KMS-11 (cell line): Measurements from ENCODE around the gene ACVR1B.

Experiments used
- H2AFZ ChIP-seq: fragments of 200-600 bp; sonication (generic); 2 replicates; pipeline ENCODE4 v1.6.1; 2016; ENCODE audit warnings: antibody characterized with exemption, mixed run types, low read depth
- H3K27ac ChIP-seq: fragments of 200-600 bp; sonication (generic); 2 replicates; pipeline ENCODE4 v1.6.1; 2016; ENCODE audit warnings: mild to moderate bottlenecking, mixed run types
- H3K27me3 ChIP-seq: fragments of 200-600 bp; sonication (generic); 2 replicates; pipeline ENCODE4 v1.6.1; 2017; ENCODE audit warnings: mild to moderate bottlenecking, low read depth, mixed run types, moderate library complexity; ENCODE audit not compliant: insufficient read depth
- H3K36me3 ChIP-seq: fragments of 200-600 bp; sonication (generic); 2 replicates; pipeline ENCODE4 v1.6.1; 2017; ENCODE audit warnings: mild to moderate bottlenecking, mixed run types; ENCODE audit not compliant: insufficient read depth
- H3K4me1 ChIP-seq: fragments of 200-600 bp; sonication (generic); 2 replicates; pipeline ENCODE4 v1.6.1; 2016; ENCODE audit warnings: mild to moderate bottlenecking, low read depth, mixed run types; ENCODE audit not compliant: poor library complexity, severe bottlenecking
- H3K4me2 ChIP-seq: fragments of 200-600 bp; sonication (generic); 2 replicates; pipeline ENCODE4 v1.7.0; 2016; ENCODE audit warnings: mild to moderate bottlenecking, mixed run types
- H3K4me3 ChIP-seq: fragments of 200-600 bp; sonication (generic); IDR thresholded peaks from 2 replicates; pipeline ENCODE4 v1.6.1; 2017; ENCODE audit warnings: low read depth, low read length, mixed read lengths; ENCODE audit not compliant: insufficient read depth
- H3K79me2 ChIP-seq: fragments of 200-600 bp; sonication (generic); 2 replicates; pipeline ENCODE4 v1.6.1; 2016; ENCODE audit warnings: low read depth, mixed run types; ENCODE audit not compliant: insufficient read depth
- H3K9ac ChIP-seq: fragments of 200-600 bp; sonication (generic); 2 replicates; pipeline ENCODE4 v1.6.1; 2016; ENCODE audit warnings: mild to moderate bottlenecking, mixed run types
- H4K20me1 ChIP-seq: fragments of 200-600 bp; sonication (generic); 2 replicates; pipeline ENCODE4 v1.6.1; 2016; ENCODE audit warnings: mild to moderate bottlenecking, mixed run types; ENCODE audit not compliant: insufficient read depth
- TF ChIP-seq, protein P1 (sequence below): fragments of 200-600 bp; sonication (generic); conservative IDR thresholded peaks from 2 replicates; pipeline ENCODE4 v1.6.1; 2017; ENCODE audit warnings: low read depth, mild to moderate bottlenecking, antibody characterized with exemption, low read length, moderate library complexity, mixed read lengths

The ACVR1B gene

DNA sequence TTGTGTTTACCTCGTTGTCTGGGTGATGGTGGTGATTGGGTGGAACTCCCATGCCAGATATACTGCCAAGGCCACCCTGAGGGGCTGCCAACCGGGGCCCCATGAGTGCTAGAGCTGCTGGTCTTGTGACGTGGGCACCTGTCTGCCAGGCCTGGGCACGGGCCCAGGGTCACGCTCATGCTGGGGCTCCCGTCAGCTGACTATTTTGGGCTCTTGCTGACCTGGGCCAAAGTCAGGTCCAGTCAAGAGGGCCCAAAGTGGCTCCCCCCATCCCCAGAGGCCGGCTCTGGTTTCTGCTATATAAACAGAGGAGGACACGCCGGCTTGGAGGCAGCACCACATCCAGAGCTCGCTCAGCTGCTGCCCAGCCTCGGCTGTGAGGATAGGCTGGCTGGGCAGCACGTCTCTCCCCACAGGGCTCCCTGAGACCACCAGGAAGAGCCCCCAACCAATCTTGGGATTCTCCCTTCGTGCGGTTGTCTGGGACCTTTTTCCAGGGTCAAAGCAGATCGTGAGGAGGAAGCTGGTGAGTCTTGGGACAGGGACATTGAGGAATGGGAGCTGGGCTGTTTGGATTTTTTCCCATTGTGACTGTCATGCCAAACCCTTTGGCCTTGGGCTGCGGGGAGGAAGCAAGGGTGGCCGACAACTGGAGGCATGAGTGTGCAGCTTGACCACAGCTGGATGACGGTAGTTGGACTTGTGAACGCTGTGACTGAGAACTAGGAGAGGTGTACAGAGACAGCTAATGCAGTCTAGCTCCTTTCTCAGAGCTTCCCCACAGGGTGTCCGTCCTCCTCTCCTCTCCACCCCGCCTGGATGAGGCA lies 92.1 kb downstream of the ACVR1B start:
- Histone ChIP-seq H3K27me3 (no peaks in the 10 kb centered on the region), H3K4me2 (no peak overlapping the region), H3K79me2 (no peaks in the 10 kb centered on the region), H3K36me3 (no peaks in the 10 kb centered on the region), H3K4me3 (no peak overlapping the region), H3K9ac (no peak overlapping the region), H3K4me1 (peaks cover 7% of the 10 kb centered on the region), H4K20me1 (no peaks in the 10 kb centered on the region), H2AFZ (no peak overlapping the region), H3K27ac (no peak overlapping the region)
- TF ChIP-seq, protein P1, sequence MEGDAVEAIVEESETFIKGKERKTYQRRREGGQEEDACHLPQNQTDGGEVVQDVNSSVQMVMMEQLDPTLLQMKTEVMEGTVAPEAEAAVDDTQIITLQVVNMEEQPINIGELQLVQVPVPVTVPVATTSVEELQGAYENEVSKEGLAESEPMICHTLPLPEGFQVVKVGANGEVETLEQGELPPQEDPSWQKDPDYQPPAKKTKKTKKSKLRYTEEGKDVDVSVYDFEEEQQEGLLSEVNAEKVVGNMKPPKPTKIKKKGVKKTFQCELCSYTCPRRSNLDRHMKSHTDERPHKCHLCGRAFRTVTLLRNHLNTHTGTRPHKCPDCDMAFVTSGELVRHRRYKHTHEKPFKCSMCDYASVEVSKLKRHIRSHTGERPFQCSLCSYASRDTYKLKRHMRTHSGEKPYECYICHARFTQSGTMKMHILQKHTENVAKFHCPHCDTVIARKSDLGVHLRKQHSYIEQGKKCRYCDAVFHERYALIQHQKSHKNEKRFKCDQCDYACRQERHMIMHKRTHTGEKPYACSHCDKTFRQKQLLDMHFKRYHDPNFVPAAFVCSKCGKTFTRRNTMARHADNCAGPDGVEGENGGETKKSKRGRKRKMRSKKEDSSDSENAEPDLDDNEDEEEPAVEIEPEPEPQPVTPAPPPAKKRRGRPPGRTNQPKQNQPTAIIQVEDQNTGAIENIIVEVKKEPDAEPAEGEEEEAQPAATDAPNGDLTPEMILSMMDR: no peak

DNA sequence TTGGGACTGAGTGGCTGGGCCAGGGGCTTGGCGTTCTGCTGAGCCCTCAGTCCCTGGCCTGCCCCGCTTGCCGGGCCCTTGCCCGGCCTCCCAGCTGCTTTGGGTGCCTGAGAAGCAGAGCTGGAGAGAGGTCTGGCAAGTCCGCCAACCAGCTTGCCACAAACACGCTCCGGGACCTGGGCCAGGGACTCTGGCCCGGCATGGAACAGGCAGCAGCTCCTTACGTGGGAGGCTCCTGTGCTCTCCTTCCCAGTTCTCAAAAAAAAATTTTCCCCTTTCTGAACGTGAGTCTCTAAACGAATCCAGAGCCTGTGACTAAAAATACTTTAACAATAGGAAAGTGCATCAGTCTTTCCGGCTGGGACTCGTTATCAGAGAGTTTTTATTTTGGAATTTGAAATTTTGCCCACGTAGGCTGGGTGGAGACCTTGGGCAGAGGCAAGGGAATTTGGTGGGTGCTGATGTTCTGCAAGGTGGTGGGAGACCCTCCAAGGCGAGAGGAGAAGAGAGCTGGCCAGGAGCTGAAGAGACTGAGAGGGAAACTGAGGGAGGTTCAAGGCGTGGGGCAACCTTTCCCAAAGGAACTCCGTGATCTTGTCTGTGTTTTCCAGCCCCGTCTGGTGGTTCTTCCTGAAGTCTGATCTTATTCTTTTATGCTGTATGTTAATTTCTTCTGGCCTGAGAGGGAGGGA lies 92.9 kb downstream of the ACVR1B start:
- no peak overlapping the region for H3K4me3 ChIP-seq
- H3K9ac ChIP-seq: no peak overlapping the region
- TF ChIP-seq, protein P1: no peak
- H3K36me3 ChIP-seq: no peaks in the 10 kb centered on the region
- H2AFZ ChIP-seq: no peak overlapping the region
- no peaks in the 10 kb centered on the region for H3K79me2 ChIP-seq
- peaks cover 6% of the 10 kb centered on the region for H3K4me1 ChIP-seq
- H3K27me3 ChIP-seq: no peaks in the 10 kb centered on the region
- H3K4me2 ChIP-seq: no peak overlapping the region
- H3K27ac ChIP-seq: no peak overlapping the region
- H4K20me1 ChIP-seq: no peaks in the 10 kb centered on the region

DNA sequence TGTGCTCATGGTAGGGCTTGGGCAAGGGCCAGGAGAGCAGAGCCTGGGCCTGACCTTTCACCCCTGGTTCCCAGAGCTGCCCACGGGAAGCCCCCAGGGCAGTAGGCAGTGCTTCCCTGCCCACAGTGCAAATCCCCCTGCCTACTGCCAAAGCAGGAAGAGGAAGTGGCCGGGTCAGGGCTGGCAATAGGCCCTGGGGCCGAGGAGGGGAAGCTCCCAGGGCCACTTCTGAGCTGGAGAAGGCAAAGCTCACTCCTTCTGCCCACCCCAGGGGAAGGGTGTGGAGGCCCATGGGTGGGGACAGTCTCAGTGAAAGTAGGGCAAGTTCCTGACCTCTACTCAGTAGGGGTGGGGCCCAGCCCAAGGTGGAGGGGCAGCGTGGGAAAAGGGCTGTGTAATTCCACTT lies 94.3 kb downstream of the ACVR1B start:
- no peaks in the 10 kb centered on the region for H4K20me1 ChIP-seq
- TF ChIP-seq, protein P1: no peak
- H3K4me1 ChIP-seq: peaks cover 19% of the 10 kb centered on the region
- no peaks in the 10 kb centered on the region for H3K36me3 ChIP-seq
- H3K4me2 ChIP-seq: no peak overlapping the region
- H3K27me3 ChIP-seq: no peaks in the 10 kb centered on the region
- no peak overlapping the region for H3K4me3 ChIP-seq
- no peaks in the 10 kb centered on the region for H3K79me2 ChIP-seq
- H2AFZ ChIP-seq: no peak overlapping the region
- no peak overlapping the region for H3K27ac ChIP-seq
- no peak overlapping the region for H3K9ac ChIP-seq
